GM13976 (cell line): ENCODE results near the gene RAD17.
"Not testable (repeated sequence)": the region's sequence is repeated elsewhere in the genome, so short reads cannot be mapped to it uniquely, and the experiment has no call there.

Source experiments
- DNase-seq: peaks from one replicate; pipeline ENCODE4 v3.0.0; 2012; ENCODE audit warnings: low spot score
- in situ Hi-C: fragments of 300-500 bp; cut with MboI; formaldehyde crosslinking; loops from one replicate; pipeline ENCODE4 v1.12.0; 2022; ENCODE audit warnings: low sequenced_read_pairs, mixed read lengths, inconsistent platforms; ENCODE audit not compliant: unreplicated experiment
- TF ChIP-seq, protein P1 (sequence below): IDR thresholded peaks from 2 replicates; pipeline ENCODE4 v1.5.1; 2012; ENCODE audit warnings: borderline replicate concordance, mild to moderate bottlenecking; ENCODE audit not compliant: insufficient read depth; ENCODE audit errors: extremely low read depth, missing control alignments, control extremely low read depth

Gene RAD17

DNA sequence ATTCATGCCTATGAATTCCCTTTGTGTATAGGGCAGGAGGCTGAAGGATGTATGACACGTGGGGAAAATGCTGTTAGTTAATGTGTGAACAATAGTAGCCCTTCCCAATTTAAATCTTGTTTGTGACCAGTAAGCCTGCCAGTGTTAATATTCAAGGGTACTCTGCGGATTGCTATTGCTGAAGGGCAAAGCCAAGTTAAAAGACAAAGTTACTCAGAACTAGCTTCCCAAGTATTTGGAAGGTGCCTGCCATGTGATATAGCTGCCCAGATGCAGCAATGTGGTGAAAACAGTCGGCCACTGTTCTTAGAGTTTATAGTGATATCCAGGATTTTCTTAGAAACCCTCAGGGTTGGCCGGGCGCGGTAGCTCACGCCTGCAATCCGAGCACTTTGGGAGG is 79.9 kb downstream of the RAD17 start:
- in situ Hi-C loops = no loop called here
- no peak for DNase-seq
- TF ChIP-seq, protein P1, sequence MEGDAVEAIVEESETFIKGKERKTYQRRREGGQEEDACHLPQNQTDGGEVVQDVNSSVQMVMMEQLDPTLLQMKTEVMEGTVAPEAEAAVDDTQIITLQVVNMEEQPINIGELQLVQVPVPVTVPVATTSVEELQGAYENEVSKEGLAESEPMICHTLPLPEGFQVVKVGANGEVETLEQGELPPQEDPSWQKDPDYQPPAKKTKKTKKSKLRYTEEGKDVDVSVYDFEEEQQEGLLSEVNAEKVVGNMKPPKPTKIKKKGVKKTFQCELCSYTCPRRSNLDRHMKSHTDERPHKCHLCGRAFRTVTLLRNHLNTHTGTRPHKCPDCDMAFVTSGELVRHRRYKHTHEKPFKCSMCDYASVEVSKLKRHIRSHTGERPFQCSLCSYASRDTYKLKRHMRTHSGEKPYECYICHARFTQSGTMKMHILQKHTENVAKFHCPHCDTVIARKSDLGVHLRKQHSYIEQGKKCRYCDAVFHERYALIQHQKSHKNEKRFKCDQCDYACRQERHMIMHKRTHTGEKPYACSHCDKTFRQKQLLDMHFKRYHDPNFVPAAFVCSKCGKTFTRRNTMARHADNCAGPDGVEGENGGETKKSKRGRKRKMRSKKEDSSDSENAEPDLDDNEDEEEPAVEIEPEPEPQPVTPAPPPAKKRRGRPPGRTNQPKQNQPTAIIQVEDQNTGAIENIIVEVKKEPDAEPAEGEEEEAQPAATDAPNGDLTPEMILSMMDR = no peak

DNA sequence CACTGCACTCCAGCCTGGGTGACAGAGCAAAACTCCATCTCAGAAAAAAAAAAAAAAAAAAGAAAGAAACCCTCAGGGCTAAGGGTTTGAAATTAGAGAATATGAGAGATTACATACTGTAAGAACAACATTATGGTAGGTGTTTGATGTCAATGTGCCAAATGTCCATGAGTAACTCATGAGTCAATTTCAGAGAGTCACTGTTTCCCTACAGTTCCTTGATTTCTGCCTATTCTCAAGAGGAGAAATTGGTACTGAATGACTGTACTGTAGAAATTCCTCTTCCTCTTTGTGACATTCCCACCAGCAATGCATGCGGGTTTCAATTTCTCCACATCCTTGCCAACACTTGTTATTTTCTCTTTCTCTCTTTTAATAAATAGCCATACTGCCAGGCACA is 80.5 kb downstream of the RAD17 start:
- in situ Hi-C loops = no loop called here
- DNase-seq = no peak
- TF ChIP-seq, protein P1 = no peak

GRCh38 chr5:69450527-69450926 is 80.9 kb downstream of the RAD17 start:
- in situ Hi-C loops, DNase-seq: not testable (repeated sequence)

DNA sequence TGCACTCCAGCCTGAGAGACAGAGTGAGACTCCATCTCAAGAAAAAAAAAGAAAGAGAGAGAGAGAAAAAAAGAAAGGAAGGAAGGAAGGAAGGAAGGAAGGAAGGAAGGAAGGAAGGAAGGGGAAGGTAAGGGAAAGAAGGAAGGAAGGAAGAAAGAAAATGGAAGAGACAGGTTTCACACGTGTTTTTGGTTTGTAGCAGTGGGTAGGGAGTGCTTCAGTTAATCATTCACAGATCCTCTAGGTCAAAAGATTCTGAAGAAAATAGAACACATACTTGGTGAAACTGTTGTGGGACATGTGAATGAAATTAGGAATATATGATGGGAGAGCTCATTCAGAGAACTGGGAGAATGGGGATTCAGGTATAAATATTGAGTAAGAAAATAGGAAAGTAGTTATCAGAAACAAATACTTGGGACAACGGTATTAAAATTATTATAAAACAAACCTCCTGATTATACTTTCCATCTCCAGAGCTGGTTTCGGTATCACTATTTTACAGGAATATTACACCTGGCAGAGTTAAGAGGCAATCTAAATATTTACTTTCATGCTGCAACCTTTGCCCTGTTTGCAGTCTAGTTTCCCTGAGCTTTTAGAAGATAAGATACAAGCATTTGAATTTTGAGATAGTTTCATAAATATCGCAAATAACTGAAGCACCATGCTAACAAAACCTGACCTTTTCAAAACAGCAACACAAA is 82.5 kb downstream of the RAD17 start:
- TF ChIP-seq, protein P1 = no peak
- in situ Hi-C loops = no loop called here
- no peak for DNase-seq

DNA sequence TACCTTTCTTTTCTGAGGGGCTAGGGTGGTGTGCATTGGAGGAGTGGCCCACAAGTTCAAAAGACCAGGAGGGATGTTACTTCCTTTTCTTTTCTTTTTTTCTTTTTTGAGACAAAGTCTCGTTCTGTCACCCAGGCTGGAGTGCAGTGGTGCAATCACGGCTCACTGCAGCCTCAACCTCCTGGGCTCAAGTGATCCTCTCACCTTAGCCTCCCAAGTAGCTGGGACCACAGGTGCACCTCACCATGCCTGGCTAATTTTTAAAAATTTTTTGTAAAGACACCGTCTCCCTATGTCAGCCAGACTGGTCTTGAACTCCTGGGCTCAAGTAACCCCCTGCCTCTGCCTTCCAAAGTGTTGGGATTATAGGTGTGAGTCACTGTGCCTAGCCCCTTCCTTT is 83.9 kb downstream of the RAD17 start:
- DNase-seq, in situ Hi-C loops: not testable (repeated sequence)

DNA sequence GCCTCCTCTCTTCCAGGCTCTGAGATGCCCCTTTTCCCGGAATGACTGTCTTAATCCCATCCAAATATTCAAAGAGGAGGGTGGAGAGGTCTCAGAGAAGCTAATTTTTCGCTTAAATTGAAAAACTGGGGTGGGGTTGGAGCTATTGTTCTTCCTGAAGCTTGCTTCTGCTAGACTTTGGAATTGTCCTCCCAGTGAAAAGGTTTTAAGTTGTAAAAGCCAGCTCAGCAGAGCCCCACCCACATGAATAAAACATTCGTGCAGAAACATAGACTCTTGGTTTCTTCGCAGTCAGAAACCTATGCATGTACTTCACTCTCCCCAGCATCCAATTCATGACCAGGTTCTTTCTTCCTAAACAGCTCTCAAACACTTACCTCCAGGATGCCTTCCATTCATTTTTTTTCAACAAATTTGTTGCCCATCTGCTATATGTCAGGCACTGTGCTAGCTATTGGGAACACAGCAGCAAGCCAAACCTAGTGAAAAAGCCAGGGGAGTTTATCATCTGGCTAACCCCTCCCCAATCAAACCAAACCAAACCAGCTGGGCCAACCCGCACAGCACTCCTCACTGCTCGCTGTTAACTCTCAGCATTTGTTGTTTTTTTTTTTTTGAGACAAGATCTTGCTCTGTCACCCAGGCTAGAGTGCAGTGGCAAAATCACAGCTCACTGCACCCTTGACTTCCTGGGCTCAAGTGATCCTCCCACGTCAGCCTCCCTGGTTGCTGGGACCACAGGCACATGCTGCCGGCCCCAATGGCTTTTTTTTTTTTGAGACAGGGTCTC is 85.0 kb downstream of the RAD17 start:
- no peak for DNase-seq
- in situ Hi-C loops = no loop called here
- TF ChIP-seq, protein P1 = no peak

GRCh38 chr5:69455428-69455988 is 85.9 kb downstream of the RAD17 start:
- in situ Hi-C loops, DNase-seq: not testable (repeated sequence)

DNA sequence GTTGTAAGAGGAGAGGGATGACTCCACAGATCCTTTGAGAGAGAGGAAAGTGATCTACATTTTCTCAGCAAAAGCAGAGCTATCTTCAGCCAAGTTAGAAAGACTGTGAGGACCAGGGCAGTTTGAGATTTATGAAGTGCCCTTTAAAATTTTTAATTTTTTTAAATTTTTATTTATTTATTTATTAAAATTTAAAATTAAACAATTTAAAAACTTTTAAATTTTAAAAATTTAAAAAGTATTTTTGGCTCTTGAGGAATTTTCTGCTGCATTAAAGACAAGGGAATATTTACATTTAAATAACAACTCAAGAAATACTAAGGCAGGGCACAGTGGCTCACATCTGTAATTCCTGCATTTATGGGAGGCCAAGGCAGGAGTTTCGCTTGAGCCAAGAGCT is 92.6 kb downstream of the RAD17 start:
- TF ChIP-seq, protein P1 = no peak
- in situ Hi-C loops = no loop called here
- no peak for DNase-seq
